ENCODE results near the gene RAB14.

Gene RAB14

DNA sequence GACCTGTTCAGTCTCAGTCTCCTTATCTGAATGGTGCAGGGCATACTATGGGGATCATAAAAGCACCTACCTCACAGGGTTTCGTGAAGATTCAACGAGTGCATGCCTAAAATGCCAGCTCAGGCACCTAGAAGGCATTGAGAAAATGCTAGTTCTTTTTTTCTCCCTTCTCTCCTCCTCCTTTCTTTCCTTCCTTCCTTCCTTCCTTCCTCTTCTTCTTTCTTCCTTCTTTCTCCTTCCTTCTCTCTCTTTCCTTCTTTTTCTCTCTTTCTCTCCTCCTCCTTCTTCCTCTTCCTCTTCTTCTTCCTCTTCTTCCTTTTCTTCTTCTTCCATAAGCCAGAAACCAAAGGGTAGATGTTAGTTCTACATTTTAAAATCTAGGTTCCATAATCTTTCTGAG, 12.3 kb upstream of the RAB14 start:
- no peak for DNase-seq (ENCODE audit: low spot score)
- in situ Hi-C loops (cut with MboI; ENCODE audit: low sequenced_read_pairs, unreplicated experiment): loop anchor here (10.0 kb wide), 1 partner anchor 181 kb away; no protein-coding TSS in a partner anchor
- TF ChIP-seq, protein P1, sequence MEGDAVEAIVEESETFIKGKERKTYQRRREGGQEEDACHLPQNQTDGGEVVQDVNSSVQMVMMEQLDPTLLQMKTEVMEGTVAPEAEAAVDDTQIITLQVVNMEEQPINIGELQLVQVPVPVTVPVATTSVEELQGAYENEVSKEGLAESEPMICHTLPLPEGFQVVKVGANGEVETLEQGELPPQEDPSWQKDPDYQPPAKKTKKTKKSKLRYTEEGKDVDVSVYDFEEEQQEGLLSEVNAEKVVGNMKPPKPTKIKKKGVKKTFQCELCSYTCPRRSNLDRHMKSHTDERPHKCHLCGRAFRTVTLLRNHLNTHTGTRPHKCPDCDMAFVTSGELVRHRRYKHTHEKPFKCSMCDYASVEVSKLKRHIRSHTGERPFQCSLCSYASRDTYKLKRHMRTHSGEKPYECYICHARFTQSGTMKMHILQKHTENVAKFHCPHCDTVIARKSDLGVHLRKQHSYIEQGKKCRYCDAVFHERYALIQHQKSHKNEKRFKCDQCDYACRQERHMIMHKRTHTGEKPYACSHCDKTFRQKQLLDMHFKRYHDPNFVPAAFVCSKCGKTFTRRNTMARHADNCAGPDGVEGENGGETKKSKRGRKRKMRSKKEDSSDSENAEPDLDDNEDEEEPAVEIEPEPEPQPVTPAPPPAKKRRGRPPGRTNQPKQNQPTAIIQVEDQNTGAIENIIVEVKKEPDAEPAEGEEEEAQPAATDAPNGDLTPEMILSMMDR (IDR thresholded peaks at IDR 0.05; ENCODE audit: borderline replicate concordance, control extremely low read depth, extremely low read depth, insufficient read depth, missing control alignments): no peak

DNA sequence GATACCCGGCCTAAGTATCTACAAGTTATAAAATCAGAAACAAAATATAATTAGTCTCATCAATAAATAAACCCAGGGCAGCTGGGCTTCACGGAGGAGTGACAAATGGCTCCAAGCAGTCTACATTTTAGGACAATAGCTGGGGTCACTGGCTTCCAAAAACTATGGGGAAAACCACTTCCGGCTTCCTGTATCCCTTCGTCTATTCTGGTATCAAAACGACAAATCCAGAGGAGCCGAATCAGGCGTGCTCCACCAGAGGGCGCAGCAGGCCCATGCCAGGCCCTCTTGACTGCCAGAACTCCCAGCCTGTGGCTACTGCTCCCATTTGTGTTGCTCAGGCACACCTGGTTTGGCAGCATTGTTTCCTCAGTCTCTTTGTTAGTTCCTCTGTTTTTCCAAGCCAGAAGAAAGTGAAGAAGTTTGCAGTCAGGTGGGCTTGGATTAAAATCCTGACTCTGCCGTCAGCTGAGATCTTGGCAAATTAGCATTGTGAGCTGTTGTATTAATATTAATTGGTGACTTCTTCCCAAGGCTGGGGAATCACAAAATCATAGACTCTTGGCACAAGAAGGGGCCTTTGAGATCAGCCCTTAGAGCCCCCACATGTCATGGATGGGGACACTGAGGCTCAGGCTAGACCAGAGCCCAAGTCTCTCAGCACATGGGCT, 11.6 kb upstream of the RAB14 start:
- TF ChIP-seq, protein P1 (IDR thresholded peaks at IDR 0.05; ENCODE audit: borderline replicate concordance, control extremely low read depth, extremely low read depth, insufficient read depth, missing control alignments): peak; percentile 83
- in situ Hi-C loops (cut with MboI; ENCODE audit: low sequenced_read_pairs, unreplicated experiment): loop anchor here (10.0 kb wide), 1 partner anchor 182 kb away; no protein-coding TSS in a partner anchor
- peak; percentile 68 for DNase-seq (ENCODE audit: low spot score)

DNA sequence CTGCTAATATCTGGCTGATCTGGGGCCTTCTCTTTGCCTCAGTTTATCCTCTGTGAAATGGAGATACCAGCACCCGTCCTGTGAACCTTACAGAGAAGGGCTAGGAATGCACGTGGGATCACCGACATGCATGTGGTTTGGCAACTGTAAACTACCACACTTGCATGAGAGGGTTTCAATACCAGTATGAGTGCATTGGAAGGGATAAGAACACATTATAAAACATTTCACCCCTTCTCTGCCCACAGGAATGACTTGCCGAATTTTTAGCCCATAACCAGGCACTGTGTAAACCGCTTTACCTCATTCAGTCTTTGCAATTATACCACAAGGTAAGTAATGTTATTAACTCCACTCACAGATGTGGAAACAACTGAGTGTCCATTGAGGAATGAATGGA, 8.9 kb upstream of the RAB14 start:
- TF ChIP-seq, protein P1 (IDR thresholded peaks at IDR 0.05; ENCODE audit: borderline replicate concordance, control extremely low read depth, extremely low read depth, insufficient read depth, missing control alignments): no peak
- DNase-seq (ENCODE audit: low spot score): no peak
- in situ Hi-C loops (cut with MboI; ENCODE audit: low sequenced_read_pairs, unreplicated experiment): loop anchor here (10.0 kb wide), 1 partner anchor 184 kb away; no protein-coding TSS in a partner anchor

DNA sequence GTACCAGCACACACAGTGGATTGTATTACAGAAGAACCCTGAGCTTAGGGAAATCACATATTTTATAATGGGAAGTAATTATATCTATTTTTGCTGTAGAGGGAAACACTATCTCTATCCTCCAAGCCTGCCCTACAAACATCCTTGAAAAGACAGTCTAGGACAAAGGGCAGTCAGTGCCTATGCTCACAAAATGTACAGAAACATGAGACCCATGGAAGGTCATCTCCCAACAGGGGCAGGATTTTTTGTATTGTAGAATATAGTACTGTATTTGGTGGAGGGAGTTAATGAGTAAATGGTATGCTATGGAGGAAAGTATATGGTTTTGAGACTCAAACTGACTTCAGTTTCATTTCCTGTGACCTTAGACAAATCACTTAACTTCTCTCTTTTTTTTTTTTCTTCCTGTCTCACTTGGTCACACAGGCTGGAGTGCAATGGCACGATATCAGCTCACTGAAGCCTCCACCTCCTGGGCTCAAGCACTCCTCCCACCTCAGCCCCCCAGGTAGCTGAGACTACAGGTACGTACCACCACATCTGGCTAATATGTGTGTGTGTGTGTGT, 5.8 kb upstream of the RAB14 start:
- DNase-seq (ENCODE audit: low spot score): peak; percentile 43
- in situ Hi-C loops (cut with MboI; ENCODE audit: low sequenced_read_pairs, unreplicated experiment): no loop called here
- TF ChIP-seq, protein P1 (IDR thresholded peaks at IDR 0.05; ENCODE audit: borderline replicate concordance, control extremely low read depth, extremely low read depth, insufficient read depth, missing control alignments): no peak

DNA sequence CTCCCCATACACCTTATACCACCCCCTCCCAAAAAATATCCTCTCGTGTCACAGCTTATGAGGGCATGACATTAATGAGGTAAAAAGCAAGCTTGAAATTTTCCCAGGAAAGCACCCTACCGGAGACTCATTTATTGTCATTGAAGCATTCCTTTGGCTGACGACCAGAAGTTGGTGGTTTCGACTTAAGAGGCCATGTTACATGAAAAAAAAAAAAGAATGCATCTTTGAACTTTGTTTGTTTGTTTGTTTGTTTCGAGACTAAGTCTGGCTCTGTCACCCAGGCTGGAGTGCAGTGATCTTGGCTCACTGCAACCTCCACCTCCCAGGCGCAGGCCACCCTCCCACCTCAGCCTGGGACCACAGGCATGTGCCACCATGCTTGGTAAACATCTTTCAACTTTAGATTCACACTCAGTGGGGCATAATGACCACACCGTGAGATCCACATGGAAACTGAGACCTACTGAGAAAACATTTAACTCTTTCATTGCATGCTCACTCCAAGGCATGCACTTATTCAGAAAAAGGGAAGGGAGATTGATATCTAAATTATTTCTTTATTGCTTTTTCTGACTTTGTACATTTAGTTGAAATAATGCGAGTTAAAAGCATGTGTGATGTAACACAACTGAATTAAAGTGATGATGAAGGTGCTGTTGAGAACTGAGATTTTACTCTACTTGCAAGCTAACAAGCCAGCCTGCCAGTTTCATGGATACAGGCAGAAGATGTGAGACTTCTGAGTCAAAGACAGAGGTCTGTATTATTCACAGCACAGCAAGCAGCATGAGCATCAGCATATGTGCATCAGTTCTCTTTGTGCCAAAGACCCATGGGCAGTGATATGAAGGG, 5.1 kb upstream of the RAB14 start:
- TF ChIP-seq, protein P1 (IDR thresholded peaks at IDR 0.05; ENCODE audit: borderline replicate concordance, control extremely low read depth, extremely low read depth, insufficient read depth, missing control alignments): no peak
- no peak for DNase-seq (ENCODE audit: low spot score)
- in situ Hi-C loops (cut with MboI; ENCODE audit: low sequenced_read_pairs, unreplicated experiment): no loop called here

DNA sequence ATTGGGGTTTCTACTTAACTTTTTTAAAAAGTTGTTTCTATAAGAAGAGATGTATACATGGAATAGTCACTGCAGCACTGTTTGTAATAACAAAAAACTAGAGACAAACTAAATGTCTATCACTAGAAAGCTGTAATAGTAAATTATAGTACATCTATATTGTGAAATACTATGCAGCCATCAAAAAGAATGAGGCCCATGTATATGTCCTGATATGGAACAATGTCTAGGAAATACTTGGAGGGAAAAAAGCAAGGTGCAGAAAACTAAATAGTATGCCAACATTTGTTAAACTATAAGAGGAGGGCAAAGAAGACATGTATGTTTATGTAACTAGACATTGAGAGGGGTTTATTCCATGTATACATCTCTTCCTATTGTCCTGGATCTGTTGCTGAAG, 2.9 kb upstream of the RAB14 start:
- TF ChIP-seq, protein P1 (IDR thresholded peaks at IDR 0.05; ENCODE audit: borderline replicate concordance, control extremely low read depth, extremely low read depth, insufficient read depth, missing control alignments): no peak
- in situ Hi-C loops (cut with MboI; ENCODE audit: low sequenced_read_pairs, unreplicated experiment): no loop called here
- no peak for DNase-seq (ENCODE audit: low spot score)
